ENCODE results near the gene SLCO2B1.
"Not testable (repeated sequence)": the region's sequence is repeated elsewhere in the genome, so short reads cannot be mapped to it uniquely, and the experiment has no call there.

SLCO2B1 gene

DNA sequence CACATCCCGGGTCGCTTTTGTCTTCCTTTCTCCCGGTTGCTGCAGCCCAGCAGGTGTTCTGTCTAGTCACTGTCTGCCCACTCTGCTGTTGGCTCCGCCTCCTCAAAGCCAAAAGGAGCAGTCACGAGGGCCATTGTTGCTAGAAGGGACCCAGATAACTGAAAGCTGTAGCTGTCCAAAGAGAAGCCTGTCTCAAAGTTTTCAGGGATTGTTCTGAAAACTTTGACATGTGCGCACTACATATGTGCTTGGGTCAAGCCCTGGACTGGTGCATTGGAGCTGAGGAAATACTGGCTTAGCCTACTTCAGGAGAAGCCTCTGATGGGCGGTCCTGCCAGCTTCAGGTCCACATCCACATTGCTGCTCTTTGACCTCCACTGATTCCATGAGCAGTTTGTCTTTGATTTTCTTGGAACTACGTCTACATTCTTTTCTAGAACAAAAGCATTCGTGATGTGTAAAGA, 45.4 kb upstream of the SLCO2B1 start:
- Histone ChIP-seq H3K4me2 (ENCODE audit: low read length) (no peak overlapping the region), H3K27ac (ENCODE audit: low read depth, low read length) (no peak overlapping the region)
- TF ChIP-seq EZH2phosphoT487 (IDR thresholded peaks at IDR 0.05; ENCODE audit: borderline replicate concordance, low read length), result no peak
- TF ChIP-seq, protein P1, sequence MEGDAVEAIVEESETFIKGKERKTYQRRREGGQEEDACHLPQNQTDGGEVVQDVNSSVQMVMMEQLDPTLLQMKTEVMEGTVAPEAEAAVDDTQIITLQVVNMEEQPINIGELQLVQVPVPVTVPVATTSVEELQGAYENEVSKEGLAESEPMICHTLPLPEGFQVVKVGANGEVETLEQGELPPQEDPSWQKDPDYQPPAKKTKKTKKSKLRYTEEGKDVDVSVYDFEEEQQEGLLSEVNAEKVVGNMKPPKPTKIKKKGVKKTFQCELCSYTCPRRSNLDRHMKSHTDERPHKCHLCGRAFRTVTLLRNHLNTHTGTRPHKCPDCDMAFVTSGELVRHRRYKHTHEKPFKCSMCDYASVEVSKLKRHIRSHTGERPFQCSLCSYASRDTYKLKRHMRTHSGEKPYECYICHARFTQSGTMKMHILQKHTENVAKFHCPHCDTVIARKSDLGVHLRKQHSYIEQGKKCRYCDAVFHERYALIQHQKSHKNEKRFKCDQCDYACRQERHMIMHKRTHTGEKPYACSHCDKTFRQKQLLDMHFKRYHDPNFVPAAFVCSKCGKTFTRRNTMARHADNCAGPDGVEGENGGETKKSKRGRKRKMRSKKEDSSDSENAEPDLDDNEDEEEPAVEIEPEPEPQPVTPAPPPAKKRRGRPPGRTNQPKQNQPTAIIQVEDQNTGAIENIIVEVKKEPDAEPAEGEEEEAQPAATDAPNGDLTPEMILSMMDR (IDR thresholded peaks at IDR 0.05; ENCODE audit: low read depth, low read length, poor library complexity, severe bottlenecking), result no peak

DNA sequence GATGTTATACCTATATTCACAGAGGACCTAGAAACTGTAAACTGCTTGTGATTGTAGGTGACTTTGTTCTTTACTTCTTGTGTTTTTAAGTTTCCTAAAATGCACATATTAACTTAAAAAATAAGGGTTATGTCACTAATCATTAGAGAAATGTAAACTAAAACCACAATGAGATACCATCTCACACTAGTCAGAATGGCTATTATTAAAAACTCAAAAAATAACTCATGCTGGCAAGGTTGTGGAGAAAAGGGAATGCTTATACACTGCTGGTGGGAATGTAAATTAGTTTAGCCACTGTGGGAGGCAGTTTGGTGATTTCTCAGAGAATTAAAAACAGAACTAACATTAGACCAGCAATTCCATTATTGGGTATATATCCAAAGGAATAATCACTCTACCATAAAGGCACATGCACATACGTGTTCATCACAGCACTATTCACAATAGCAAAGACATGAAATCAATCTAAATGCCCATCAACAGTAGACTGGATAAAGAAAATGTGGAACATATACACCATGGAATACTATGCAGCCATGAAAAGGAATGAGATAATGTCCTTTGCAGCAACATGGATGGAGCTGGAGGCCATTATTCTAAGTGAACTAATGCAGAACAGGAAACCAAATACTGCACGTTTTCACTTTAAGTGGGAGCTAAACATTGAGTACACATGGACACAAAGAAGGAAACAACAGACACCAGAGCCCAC, 44.8 kb upstream of the SLCO2B1 start:
- H3K27ac ChIP-seq (ENCODE audit: low read depth, low read length); H3K36me3 ChIP-seq (ENCODE audit: control insufficient read depth, low read length); H3K4me2 ChIP-seq (ENCODE audit: low read length): not testable (repeated sequence)

More for the DNA sequence above, 45.4 kb upstream of the SLCO2B1 start:
- Histone ChIP-seq H3K4me3 (ENCODE audit: low read length) (no peak overlapping the region), H3F3A (ENCODE audit: control insufficient read depth, insufficient read depth) (no peaks in the 10 kb centered on the region), H3K9me2 (replicated peaks; ENCODE audit: control insufficient read depth, low read length) (no peaks in the 10 kb centered on the region), H3K27me3 (ENCODE audit: control insufficient read depth, low read length) (peaks cover 8% of the 10 kb centered on the region; the same call in 1 of the 2 replicates), H3K4me1 (ENCODE audit: control insufficient read depth, low read length) (no peaks in the 10 kb centered on the region), H3K79me2 (ENCODE audit: control insufficient read depth, low read length) (no peaks in the 10 kb centered on the region), H3K36me3 (ENCODE audit: control insufficient read depth, low read length) (no peaks in the 10 kb centered on the region), H4K20me1 (ENCODE audit: control insufficient read depth, insufficient read depth, low read depth, low read length) (no peaks in the 10 kb centered on the region), H3K9me3 (ENCODE audit: control insufficient read depth, insufficient read depth, low read length) (0 out of 2 replicates have a peak, but pooled peaks cover 3% of the 10 kb centered on the region)

DNA sequence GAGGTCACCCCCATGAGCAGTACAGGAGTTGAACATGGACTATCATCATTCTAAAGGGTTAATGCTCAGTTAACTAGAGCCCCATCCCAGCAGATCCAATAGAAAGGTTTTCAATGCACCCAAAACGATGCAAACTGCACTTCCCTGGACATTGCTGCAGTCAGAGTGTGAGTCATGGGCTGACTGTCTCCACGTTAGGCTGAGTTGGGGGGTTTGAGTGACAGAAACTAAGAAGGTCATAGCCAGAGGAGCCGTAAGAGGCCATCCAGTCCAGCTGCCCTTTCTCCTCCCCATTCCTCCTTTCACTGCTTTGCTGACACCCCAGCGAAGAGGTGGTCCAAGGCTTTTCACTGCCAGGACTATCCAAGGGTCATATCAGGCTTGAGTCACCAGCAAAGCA, 43.7 kb upstream of the SLCO2B1 start:
- no peak overlapping the region for H3K4me2 ChIP-seq (ENCODE audit: low read length)
- no peaks in the 10 kb centered on the region for H3K79me2 ChIP-seq (ENCODE audit: control insufficient read depth, low read length)
- H3K9me3 ChIP-seq (ENCODE audit: control insufficient read depth, insufficient read depth, low read length), result 0 out of 2 replicates have a peak, but pooled peaks cover 3% of the 10 kb centered on the region
- no peaks in the 10 kb centered on the region for H3K4me1 ChIP-seq (ENCODE audit: control insufficient read depth, low read length)
- no peak overlapping the region for H3K27ac ChIP-seq (ENCODE audit: low read depth, low read length)
- no peaks in the 10 kb centered on the region for H3K27me3 ChIP-seq (ENCODE audit: control insufficient read depth, low read length)
- no peak overlapping the region for H3K4me3 ChIP-seq (ENCODE audit: low read length)
- H3F3A ChIP-seq (ENCODE audit: control insufficient read depth, insufficient read depth), result no peaks in the 10 kb centered on the region
- H4K20me1 ChIP-seq (ENCODE audit: control insufficient read depth, insufficient read depth, low read depth, low read length), result no peaks in the 10 kb centered on the region
- H3K9me2 ChIP-seq (replicated peaks; ENCODE audit: control insufficient read depth, low read length), result no peaks in the 10 kb centered on the region
- H3K36me3 ChIP-seq (ENCODE audit: control insufficient read depth, low read length), result no peaks in the 10 kb centered on the region
- TF ChIP-seq, protein P1 (IDR thresholded peaks at IDR 0.05; ENCODE audit: low read depth, low read length, poor library complexity, severe bottlenecking), result no peak
- TF ChIP-seq EZH2phosphoT487 (IDR thresholded peaks at IDR 0.05; ENCODE audit: borderline replicate concordance, low read length), result no peak

More for the DNA sequence above, 44.8 kb upstream of the SLCO2B1 start:
- not testable (repeated sequence) for H3K79me2 ChIP-seq (ENCODE audit: control insufficient read depth, low read length); H3K4me3 ChIP-seq (ENCODE audit: low read length); H3F3A ChIP-seq (ENCODE audit: control insufficient read depth, insufficient read depth); H3K4me1 ChIP-seq (ENCODE audit: control insufficient read depth, low read length); H3K27me3 ChIP-seq (ENCODE audit: control insufficient read depth, low read length); H3K9me2 ChIP-seq (replicated peaks; ENCODE audit: control insufficient read depth, low read length); H4K20me1 ChIP-seq (ENCODE audit: control insufficient read depth, insufficient read depth, low read depth, low read length); H3K9me3 ChIP-seq (ENCODE audit: control insufficient read depth, insufficient read depth, low read length)

DNA sequence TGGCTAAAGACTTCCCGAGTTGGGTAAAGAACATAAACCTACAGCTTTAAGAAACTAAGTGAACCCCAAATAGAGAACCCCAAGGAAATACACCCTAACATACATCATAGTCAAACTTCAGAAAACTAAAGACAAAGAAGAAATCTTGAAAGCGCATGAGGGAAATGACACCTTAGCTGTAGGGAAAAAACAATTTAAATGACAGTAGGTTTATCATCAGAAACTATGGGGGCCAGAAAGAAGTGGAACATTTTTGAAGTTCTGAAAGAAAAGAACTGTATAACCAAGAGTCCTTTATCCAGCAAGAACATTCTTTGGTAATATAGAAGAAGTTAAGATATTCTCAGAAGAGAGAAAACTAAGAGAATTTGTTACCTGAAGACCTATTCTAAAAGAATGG, 38.7 kb upstream of the SLCO2B1 start:
- no peaks in the 10 kb centered on the region for H3K79me2 ChIP-seq (ENCODE audit: control insufficient read depth, low read length)
- H3F3A ChIP-seq (ENCODE audit: control insufficient read depth, insufficient read depth), result no peaks in the 10 kb centered on the region
- H3K27ac ChIP-seq (ENCODE audit: low read depth, low read length), result no peak overlapping the region
- H4K20me1 ChIP-seq (ENCODE audit: control insufficient read depth, insufficient read depth, low read depth, low read length), result no peaks in the 10 kb centered on the region
- H3K4me1 ChIP-seq (ENCODE audit: control insufficient read depth, low read length), result no peaks in the 10 kb centered on the region
- no peak overlapping the region for H3K4me2 ChIP-seq (ENCODE audit: low read length)
- H3K27me3 ChIP-seq (ENCODE audit: control insufficient read depth, low read length), result no peaks in the 10 kb centered on the region
- 0 out of 2 replicates have a peak, but pooled peaks cover 3% of the 10 kb centered on the region for H3K9me3 ChIP-seq (ENCODE audit: control insufficient read depth, insufficient read depth, low read length)
- no peaks in the 10 kb centered on the region for H3K36me3 ChIP-seq (ENCODE audit: control insufficient read depth, low read length)
- TF ChIP-seq EZH2phosphoT487 (IDR thresholded peaks at IDR 0.05; ENCODE audit: borderline replicate concordance, low read length), result no peak
- TF ChIP-seq, protein P1 (IDR thresholded peaks at IDR 0.05; ENCODE audit: low read depth, low read length, poor library complexity, severe bottlenecking), result no peak
- H3K4me3 ChIP-seq (ENCODE audit: low read length), result no peak overlapping the region
- H3K9me2 ChIP-seq (replicated peaks; ENCODE audit: control insufficient read depth, low read length), result no peaks in the 10 kb centered on the region

Measured in DOHH2 (cell line).